Measurements from ENCODE around the gene KRT79.

KRT79 gene

DNA sequence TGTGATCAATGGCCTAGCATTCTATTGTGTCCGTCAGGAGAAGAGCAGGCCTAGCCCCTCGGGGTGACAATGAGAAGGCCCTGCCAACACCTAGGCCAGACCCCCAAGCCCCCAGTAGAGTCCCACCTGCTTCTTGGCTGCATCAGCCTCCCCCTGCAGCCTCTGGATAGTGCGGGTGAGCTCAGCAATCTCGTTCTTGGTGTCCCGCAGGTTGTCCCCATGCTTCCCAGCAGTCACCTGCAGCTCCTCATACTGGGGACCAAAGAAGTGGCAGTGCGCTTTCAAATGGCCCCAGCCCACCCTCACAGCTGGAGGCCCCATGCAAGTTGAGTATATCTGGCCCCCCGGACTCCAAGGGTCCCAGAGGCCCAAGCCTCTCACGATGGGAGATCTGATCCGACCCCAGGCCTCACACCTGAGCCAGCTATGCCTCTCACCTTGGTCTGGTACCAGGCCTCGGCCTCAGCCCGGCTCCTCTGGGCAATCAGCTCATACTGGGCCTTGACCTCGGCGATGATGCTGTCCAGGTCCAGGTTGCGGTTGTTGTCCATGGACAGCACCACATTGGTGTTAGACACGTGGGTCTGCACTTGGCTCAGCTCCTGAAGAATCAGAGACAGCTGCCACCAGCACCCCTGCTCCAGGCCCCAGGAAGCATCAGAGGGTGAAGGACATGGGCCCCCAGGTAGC is 10.2 kb downstream of the KRT79 start:
- FAIRE-seq, result no peak
- DNase-seq (ENCODE audit: insufficient read length, low spot score), result no peak

DNA sequence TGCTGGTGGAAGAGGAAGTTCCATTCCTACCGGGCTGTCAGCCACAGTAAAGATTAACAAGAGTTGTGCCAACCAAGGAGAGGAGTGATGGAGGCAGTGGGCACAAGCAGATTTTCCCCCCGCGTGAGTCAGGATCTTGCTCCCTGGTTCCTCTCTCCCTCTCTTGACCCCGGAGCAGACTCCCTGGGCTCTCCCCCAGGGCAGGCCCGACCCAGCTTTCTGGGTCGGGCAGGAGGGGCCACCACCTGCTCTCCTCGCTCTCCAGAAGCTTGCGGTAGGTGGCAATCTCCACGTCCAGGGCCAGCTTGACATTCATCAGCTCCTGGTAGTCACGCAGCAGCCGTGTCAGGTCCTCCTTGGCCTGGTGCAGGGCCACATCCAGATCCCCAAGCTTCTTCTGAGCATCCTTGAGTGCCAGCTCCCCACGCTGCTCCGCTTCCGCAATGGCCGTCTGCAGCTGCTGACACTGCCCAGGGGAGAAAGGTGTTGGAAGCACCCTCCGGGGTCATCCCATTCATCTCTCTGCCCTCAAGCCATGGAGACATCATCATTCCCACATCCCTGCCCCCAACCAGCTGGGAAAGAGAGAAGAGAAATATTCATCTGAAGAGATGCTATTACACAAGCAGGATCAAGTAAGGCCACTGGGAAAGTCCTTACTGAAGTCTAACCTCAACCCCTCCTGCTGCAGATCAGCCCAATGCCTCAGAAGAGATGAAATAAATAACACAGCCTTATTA is 11.2 kb downstream of the KRT79 start:
- FAIRE-seq (no peak), DNase-seq (ENCODE audit: insufficient read length, low spot score) (no peak)
- TF ChIP-seq POLR2A (IDR thresholded peaks at IDR 0.05; ENCODE audit: low read depth, low read length), result no peak

More for the DNA sequence above, 10.2 kb downstream of the KRT79 start:
- no peak for TF ChIP-seq POLR2A (IDR thresholded peaks at IDR 0.05; ENCODE audit: low read depth, low read length)

DNA sequence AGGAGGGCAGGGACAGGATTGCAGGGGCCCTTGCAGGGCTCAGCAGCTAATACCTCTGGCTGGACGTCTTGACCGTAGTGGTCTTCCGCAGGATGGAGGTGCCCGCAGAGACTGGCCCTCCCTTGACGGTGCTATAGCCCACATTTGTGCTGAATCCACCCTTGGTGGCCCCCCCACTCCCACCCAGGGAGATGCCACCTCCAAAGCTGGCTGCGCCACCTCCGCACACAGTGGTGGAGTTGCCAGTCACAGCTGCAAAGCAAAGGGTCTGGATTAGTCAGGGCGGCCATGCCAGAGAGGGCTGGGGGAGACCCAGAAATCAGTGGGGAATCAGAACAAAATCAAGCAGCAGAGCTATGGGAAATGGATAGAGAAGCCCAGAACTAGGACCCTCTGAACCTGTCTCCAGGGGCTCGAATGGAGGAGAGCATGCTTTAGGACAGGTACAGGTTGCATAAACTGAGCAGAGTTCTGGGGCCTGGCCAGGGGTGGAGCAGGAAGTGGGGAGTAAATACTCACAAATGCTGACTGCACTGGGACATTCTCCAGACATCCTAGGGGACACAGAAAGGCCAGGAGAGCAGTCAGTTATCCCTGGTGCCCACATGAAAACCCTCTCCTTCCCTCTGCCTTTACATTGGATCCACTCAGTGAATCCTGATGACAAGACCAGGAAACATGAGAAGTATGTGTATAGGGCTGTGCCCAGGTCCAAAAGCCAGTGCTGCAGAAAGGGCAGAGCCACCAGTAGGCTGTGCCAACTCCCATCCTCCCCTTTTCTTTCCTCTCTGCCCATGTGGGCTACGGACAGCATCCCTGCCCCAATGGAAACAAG is 12.1 kb downstream of the KRT79 start:
- TF ChIP-seq POLR2A (IDR thresholded peaks at IDR 0.05; ENCODE audit: low read depth, low read length), result no peak
- FAIRE-seq, result no peak
- DNase-seq (ENCODE audit: insufficient read length, low spot score), result peak; percentile 38

DNA sequence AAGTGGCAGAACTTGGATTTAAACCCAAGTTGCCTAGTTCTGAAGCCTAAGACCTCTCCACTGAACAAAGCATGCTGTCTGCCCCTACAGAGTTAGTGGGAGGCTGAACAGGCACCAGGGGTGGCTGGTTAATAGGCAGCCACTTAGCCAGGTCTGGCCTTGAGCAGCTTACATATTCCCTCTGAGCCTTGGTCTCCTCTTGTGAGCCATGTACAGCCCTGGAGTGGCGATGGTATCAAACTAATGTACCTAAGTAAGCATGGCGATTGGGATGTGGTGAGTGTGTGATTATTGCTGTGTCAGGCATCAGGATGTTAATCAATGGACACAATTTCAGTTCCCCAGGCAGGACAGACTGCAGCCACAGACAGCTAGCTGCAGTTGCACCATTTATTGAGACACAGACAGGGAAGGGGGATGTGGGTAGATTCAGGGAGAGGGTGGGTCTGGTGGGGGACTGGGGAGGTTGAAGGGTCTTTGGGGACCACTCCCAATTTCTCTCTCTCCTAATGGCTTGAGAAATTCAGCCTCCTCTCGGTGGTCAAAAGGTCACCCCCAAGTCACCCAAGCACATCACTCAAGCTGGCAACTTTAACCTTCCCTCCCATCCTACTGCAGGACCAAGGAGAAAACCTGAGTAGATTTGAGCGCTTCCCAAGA is 12.9 kb downstream of the KRT79 start:
- DNase-seq (ENCODE audit: insufficient read length, low spot score), result no peak
- no peak for FAIRE-seq
- TF ChIP-seq POLR2A (IDR thresholded peaks at IDR 0.05; ENCODE audit: low read depth, low read length), result no peak

DNA sequence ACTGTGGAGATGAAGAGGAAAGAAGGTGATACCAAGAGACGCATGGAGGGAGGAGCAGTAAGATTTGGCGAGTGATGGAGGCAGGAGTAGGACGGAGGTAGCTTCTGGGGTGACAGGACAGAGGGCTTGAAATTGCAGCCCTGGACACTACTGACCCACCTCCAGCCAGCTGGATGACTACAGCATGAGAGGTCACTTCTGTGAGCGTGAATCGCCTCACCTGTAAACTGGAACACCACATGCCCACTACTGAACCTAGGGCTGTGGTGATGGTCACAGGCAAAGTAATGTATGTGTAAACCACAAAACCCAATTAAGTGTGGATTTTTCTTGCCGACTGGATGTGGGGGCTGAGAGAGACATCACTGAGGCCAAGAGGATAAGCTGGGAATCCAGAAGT is 13.6 kb downstream of the KRT79 start:
- DNase-seq (ENCODE audit: insufficient read length, low spot score) (no peak), FAIRE-seq (no peak)
- TF ChIP-seq POLR2A (IDR thresholded peaks at IDR 0.05; ENCODE audit: low read depth, low read length), result no peak

DNA sequence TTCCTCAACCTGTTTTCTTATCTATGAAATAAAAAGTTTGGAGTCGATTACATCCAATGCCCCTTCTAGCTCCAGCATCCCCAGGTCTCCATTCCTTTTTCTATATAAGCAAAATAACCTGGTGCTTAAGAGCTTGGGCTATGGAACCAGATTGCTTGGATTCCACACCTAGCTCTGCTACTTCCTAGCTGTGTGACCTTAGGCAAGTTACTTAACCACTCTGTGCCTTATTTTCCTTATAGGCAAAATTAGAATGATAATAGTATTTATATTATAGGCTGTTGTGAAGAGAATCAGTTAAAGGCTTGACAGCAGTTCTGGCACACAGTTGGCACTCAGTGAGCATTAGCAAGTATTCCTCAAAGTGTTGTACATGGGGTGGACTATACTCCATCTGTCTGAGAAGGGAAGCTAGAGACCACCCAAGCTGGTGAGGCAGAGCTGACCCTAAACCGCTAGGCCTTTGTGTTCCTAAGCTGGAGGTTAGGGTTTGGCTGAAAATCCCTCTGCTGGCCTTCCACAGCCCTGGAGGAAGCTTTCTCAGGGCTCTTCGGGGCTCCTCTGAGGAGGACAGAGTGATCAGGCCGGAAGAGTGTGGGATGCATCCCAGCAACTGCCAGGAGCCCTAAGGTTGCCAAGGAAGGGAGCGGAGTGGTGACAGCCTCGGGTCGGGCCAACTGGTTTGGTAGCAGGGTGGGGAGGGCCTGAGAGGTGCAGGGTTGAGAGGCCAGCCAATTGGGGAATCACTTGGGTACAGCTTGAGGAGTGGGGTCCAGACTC is 14.2 kb downstream of the KRT79 start:
- no peak for TF ChIP-seq POLR2A (IDR thresholded peaks at IDR 0.05; ENCODE audit: low read depth, low read length)
- DNase-seq (ENCODE audit: insufficient read length, low spot score) (no peak), FAIRE-seq (no peak)

DNA sequence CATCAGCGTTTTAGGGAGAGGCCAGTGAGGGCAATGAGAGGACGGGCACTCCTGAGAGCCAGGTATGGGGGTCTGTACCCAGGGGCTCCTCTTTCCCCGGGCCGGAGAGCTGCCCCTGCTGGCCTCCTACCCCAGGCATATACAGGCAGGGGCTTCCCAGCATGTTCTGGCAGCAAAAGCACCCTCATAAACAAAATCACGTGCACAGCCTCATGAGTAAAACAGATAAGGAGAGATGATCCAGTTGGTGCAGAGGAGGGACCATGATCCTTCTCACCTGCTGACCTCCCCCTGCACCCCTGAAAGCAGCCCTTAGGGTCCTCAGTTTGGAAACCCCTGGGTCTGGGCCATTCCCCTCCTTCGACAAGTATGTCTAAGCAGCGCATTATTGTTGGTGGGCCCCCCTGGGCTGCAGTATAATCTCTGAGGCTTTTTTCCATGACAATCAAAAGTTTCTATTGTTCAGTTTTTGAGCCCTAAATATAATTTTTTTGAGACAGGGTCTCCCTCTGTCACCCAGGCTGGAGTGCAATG is 15.2 kb downstream of the KRT79 start:
- TF ChIP-seq POLR2A (IDR thresholded peaks at IDR 0.05; ENCODE audit: low read depth, low read length), result no peak
- FAIRE-seq (no peak), DNase-seq (ENCODE audit: insufficient read length, low spot score) (no peak)

DNA sequence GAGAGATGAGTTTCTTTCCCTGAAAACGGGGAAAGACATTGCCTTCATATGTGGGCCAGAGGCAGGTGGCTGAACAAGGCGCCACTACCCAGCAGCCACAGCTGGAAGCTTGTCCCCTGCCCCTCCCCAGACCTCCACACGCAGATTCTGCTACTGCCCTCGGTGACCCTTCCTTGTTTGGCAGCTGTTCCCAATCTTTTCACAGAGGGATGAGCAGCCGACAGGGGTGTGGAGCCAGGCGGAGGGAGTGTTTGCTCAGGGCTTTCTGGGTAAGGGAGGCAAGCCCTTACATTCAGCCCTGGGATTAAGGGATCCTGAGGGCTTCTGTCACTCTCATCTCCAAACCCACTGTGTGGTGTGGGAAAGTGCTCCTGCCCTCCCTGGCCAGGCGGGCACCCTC is 15.7 kb downstream of the KRT79 start:
- FAIRE-seq, result no peak
- TF ChIP-seq POLR2A (IDR thresholded peaks at IDR 0.05; ENCODE audit: low read depth, low read length), result no peak
- no peak for DNase-seq (ENCODE audit: insufficient read length, low spot score)

DNA sequence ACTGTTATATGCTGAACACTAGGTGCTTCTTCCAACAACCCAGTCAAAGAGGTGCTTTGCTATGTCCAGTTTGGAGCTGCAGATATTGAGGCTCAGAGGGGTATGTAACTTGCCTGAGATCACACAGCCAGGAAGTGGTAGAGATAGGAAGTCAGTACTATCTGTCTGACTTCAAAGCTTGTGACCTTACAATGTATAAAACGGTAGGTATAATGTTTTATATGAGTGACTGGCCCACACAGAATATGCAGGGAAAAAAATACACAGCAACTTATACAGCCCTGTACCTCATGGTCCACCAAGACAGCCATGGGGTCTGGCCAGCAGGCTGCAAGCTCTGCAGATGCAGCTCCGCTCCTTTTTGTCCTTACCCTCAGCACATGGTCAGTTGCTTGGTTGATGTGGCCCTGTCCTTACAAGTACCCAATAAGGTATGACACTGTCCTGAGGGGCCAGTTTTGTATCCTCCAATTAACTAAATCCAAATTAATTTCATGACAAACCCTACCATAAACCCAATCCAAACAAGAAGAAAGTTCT is 16.3 kb downstream of the KRT79 start:
- DNase-seq (ENCODE audit: insufficient read length, low spot score) (no peak), FAIRE-seq (no peak)
- no peak for TF ChIP-seq POLR2A (IDR thresholded peaks at IDR 0.05; ENCODE audit: low read depth, low read length)

DNA sequence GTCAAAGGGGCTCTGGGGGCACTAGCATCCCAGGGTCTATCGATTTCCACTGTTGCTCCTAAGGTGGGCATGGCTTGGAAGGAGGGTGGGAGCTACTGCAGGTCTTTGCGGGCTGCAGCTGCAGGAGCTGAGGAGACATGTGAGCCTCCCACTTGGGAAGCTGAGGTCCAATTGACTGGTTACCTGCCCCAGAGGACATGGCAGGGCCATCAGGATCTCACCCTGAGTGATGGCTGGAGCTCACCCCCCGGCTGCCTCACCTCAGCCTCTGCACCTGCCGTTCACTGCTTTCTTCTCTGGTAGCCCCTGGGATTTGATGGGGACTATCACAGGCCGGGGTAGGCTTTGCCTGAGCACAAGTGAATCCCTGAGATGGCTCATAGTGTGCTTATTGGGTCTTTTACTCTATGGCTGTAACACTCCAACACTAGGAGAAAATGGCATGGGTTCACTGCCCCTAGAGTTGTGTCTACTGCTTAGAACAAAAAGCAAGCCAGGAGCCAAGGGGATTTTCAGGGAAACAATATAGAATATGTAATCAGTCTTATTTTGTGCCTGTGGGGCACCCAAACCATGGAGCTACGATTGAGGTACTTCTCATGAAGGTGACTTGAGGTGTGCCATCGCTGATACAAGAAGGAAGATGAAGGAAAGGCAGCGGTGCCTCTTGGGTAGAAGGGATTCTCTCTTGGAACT is 17.0 kb downstream of the KRT79 start:
- no peak for TF ChIP-seq POLR2A (IDR thresholded peaks at IDR 0.05; ENCODE audit: low read depth, low read length)

DNA sequence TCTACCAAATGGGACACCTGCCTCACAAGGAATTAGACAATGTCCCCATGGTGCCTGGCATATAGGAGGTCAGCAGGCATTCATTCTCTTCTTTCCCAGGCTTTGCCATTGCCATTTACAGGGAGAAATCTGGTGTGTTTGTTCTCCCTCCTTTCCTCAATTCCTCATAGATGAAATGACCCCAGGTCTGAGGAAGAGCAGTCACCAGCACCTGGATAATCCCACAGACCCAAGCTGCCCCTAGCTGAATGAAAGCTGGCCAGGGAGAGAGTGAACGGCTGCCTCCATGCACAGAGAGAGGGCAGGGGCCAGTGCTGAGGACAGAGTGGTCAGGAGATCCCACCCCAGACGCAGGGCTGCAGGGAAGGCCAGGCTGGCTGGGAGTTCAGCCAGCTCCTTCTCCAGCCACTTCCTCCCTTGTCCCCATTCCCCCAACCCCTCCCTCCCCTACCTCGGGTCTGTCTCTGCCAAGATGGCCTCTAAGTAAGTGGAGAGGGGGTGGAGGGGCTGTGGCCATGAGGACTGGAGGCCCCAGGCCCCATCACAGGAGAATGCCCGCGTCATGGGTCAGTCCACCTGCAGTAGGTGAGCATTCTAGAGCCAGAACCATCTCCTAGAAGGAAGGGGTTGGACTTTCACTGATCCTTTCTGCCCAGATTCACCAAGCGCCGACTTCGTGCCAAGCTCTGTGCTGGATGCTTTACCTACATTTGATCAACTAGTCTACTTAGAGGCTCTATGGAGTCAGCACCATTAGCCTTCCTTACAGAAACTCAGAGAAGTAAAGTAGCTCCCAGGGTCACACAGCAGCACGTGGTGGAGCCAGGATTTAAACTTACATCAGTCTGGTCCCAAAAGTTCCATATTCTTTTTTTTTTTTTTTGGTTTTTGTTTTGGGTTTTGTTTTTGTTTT is 18.2 kb downstream of the KRT79 start:
- DNase-seq (ENCODE audit: insufficient read length, low spot score) (no peak), FAIRE-seq (no peak)
- TF ChIP-seq POLR2A (IDR thresholded peaks at IDR 0.05; ENCODE audit: low read depth, low read length), result no peak

More for the DNA sequence above, 17.0 kb downstream of the KRT79 start:
- FAIRE-seq, result no peak
- no peak for DNase-seq (ENCODE audit: insufficient read length, low spot score)
